Immature natural killer cell (primary cell): ENCODE data around the gene CCDC30. TPM values are rescaled to one million over a fixed set of nuclear protein-coding genes. Genes with fewer than 3 reads are reported as not detected.
"Not testable (repeated sequence)": the region's sequence is repeated elsewhere in the genome, so short reads cannot be mapped to it uniquely, and the experiment has no call there.

Experiments used
- DNase-seq, 3 donors: peaks; one replicate each; pipeline ENCODE4 v3.0.0; 2022; ENCODE audit warnings: mixed read lengths in 1 of 3
- H3K27ac Mint-ChIP-seq, 6 donors: one replicate each; pipeline ENCODE4 v1.8.0; 2020; ENCODE audit warnings: mixed read lengths in 6 of 6, mild to moderate bottlenecking in 5 of 6, inconsistent platforms in 4 of 6, moderate library complexity in 3 of 6
- H3K27me3 Mint-ChIP-seq, 3 donors: one replicate each; pipeline ENCODE4 v1.8.0; 2020 to 2021; ENCODE audit warnings: low read depth in 3 of 3, mild to moderate bottlenecking in 3 of 3, mixed read lengths in 3 of 3, moderate library complexity in 3 of 3, inconsistent platforms in 1 of 3
- H3K36me3 Mint-ChIP-seq, 3 donors: one replicate each; pipeline ENCODE4 v1.8.0; 2020; ENCODE audit warnings: mixed read lengths in 3 of 3, inconsistent platforms in 2 of 3, mild to moderate bottlenecking in 2 of 3
- H3K4me1 Mint-ChIP-seq, 2 donors: one replicate each; pipeline ENCODE4 v1.8.0; 2020; ENCODE audit warnings: inconsistent platforms in 2 of 2, mild to moderate bottlenecking in 2 of 2, mixed read lengths in 2 of 2, moderate library complexity in 1 of 2
- H3K4me3 Mint-ChIP-seq, 5 donors: one replicate each; pipeline ENCODE4 v1.8.0; 2020; ENCODE audit warnings: mild to moderate bottlenecking in 5 of 5, mixed read lengths in 5 of 5, inconsistent platforms in 3 of 5, moderate library complexity in 3 of 5
- H3K9me3 Mint-ChIP-seq, 6 donors: one replicate each; pipeline ENCODE4 v1.8.0; 2020; ENCODE audit warnings: mild to moderate bottlenecking in 6 of 6, mixed read lengths in 6 of 6, inconsistent platforms in 4 of 6, moderate library complexity in 3 of 6
- polyA plus RNA-seq, 3 donors: library from polyadenylated mRNA; unstranded; fragments of 300-500 nt; fragmentation: Illumina TruSeq; gene quantifications; one replicate each; pipeline ENCODE4 v1.2.3, GENCODE V29; 2021

Gene CCDC30
- polyA plus RNA-seq, 3 donors from 2014 or later: 2.7 TPM; not detected in 1

DNA sequence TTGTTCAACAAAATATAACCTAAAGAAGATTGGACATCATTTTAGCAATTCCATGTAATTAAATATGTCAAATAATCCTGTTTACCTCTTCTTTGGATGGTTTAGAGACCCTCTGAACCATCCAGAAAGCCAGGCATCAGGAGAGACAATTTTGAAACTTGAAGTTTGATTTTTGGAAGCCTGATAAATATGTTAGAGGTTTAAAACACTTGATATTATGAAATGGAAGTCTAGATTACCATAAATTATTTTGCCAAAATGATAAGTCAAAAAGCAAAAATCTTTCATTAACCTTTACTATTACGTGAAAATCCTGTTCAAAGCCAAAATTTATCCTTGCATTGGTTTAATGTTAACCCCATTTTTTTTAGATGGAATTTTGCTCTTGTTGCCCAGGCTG, 43.5 kb downstream of the CCDC30 start:
- H3K9me3 Mint-ChIP-seq: peaks cover 36 to 86% (median 79%) of the 10 kb centered on the region in 6 donors
- no peak for DNase-seq
- no peaks in the 10 kb centered on the region for H3K4me1 Mint-ChIP-seq
- H3K4me3 Mint-ChIP-seq: no peak overlapping the region
- H3K36me3 Mint-ChIP-seq: peaks cover 54 to 69% (median 68%) of the 10 kb centered on the region in 3 donors
- H3K27ac Mint-ChIP-seq: no peak overlapping the region
- peaks cover 0 to 2% (median 1%) of the 10 kb centered on the region in 3 donors for H3K27me3 Mint-ChIP-seq

DNA sequence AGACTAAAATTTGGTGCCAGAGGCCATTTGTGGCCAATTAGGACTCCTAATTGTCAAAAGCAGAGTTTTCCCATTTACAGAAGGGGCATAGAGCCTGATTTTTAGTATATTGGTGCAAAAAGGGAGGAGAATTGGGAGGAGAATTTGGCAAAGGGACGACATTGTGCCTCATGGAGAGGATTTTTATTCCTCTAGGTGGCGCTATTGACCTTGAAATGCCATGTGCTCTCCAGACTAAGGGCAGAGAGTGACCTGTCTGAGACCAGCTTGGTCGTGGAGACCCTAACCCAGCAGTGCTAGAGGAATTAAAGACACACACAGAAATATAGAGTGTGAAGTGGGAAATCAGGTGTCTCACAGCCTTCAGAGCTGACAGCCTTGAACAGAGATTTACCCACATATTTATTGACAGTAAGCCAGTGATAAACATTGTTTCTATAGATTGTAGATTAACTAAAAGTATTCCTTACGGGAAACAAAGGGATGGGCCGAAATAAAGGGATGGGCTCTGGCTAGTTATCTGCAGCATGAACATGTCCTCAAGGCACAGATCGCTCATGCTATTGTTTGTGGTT, 48.6 kb downstream of the CCDC30 start:
- H3K4me1 Mint-ChIP-seq, H3K27me3 Mint-ChIP-seq, DNase-seq, H3K4me3 Mint-ChIP-seq, H3K27ac Mint-ChIP-seq: not testable (repeated sequence)
- peaks cover 49 to 68% (median 67%) of the 10 kb centered on the region in 3 donors for H3K36me3 Mint-ChIP-seq
- peaks cover 42 to 88% (median 59%) of the 10 kb centered on the region in 6 donors for H3K9me3 Mint-ChIP-seq

DNA sequence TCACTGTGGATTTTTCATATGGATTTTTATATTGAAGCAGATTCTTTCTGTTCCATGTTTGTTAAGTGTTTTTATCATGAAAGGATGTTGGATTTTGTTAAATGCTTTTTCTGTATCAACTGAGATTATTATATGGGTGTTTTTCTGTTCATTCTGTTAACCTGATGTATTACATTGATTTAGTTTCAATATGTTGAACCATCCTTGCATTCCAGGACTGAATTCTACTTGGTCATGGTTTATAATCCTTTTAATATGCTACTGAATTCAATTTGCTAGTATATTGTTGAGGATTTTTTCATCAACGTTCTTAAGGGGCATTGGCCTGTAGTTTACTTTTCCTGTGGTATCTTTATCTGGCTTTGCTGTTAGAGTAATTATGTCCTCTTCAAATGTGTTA, 55.8 kb downstream of the CCDC30 start:
- H3K27ac Mint-ChIP-seq: no peak overlapping the region
- H3K4me1 Mint-ChIP-seq: no peaks in the 10 kb centered on the region
- DNase-seq: no peak
- H3K4me3 Mint-ChIP-seq: no peak overlapping the region
- peaks cover 50 to 56% (median 51%) of the 10 kb centered on the region in 3 donors for H3K36me3 Mint-ChIP-seq
- H3K27me3 Mint-ChIP-seq: peaks cover 0 to 4% (median 0%) of the 10 kb centered on the region in 3 donors
- peaks cover 33 to 80% (median 57%) of the 10 kb centered on the region in 6 donors for H3K9me3 Mint-ChIP-seq

DNA sequence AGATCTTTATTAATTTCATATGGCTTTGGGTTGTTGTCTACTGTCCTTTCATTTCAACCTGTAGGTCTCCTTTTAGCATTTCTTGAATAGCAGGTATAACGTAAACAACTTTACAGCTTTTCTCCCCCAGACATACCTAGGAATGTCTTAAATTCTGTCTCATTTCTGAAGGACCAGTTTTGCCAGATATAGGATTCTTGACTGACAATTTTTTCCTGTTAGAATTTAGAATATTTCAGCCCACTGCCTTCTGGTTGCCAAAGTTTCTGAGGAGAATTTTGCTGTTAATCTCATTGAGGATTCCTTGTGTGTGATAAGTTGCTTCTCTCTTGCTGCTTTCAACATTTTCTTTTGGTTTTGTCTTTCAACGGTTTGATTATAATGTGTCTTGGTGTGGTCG, 60.1 kb downstream of the CCDC30 start:
- no peak overlapping the region for H3K27ac Mint-ChIP-seq
- no peaks in the 10 kb centered on the region for H3K4me1 Mint-ChIP-seq
- no peak overlapping the region for H3K4me3 Mint-ChIP-seq
- DNase-seq: no peak
- peaks cover 0 to 8% (median 0%) of the 10 kb centered on the region in 3 donors for H3K27me3 Mint-ChIP-seq
- H3K36me3 Mint-ChIP-seq: peaks cover 34 to 42% (median 35%) of the 10 kb centered on the region in 3 donors
- peaks cover 19 to 49% (median 43%) of the 10 kb centered on the region in 6 donors for H3K9me3 Mint-ChIP-seq

DNA sequence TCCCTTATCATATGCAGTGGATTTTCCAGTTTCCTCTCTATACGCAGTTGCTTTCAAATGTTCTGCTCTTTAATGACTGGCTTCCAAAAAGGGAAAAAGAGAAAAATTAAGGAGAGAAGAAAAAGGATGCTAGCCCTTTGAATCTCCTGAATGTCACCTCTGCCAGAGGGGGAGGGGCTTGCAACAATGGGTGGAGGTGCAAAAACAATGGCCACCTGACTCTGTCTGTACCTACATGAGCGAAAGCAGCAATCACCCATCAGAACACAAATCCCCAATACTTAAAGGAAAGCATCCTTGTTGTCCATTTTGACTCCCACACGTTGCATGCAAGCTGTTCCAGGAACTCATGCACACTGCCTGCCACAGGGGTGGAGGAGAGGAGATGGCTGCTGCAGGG, 61.2 kb downstream of the CCDC30 start:
- Mint-ChIP-seq H3K27ac (no peak overlapping the region), H3K36me3 (peaks cover 31 to 39% (median 32%) of the 10 kb centered on the region in 3 donors), H3K4me1 (peaks cover 0 to 1% of the 10 kb centered on the region in 2 donors), H3K27me3 (peaks cover 0 to 8% (median 0%) of the 10 kb centered on the region in 3 donors), H3K4me3 (no peak overlapping the region), H3K9me3 (peaks cover 16 to 38% (median 32%) of the 10 kb centered on the region in 6 donors)
- DNase-seq: no peak

DNA sequence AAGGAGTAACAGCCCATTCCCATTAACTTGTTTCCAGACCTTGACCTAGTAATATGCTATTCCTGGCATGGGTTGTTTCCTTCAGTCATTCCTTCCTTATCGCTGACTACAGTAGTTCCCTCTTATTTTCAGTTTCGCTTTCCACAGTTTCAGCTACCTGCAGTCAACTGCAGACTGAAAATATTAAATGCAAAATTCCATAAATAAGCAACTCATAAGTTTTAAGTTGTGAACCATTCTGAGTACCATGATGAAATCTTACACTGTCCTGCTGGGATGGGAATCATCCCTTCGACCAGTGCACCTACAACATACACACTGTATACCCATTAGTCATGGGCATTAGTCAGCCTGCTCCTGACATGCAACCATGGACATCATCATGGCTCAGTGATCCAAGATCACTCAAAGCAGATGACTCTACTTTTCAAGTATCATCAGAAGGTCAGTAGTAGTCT, 66.7 kb downstream of the CCDC30 start:
- peak overlapping the region; percentile 24 to 85 (median 66) for H3K27ac Mint-ChIP-seq
- peak overlapping the region; percentile 78 to 87 (median 82) for H3K4me3 Mint-ChIP-seq
- DNase-seq: peak in 2 of 3 donors; percentile 7 to 10
- peaks cover 0 to 5% (median 0%) of the 10 kb centered on the region in 6 donors for H3K9me3 Mint-ChIP-seq
- peaks cover 4 to 22% (median 9%) of the 10 kb centered on the region in 3 donors for H3K36me3 Mint-ChIP-seq
- H3K4me1 Mint-ChIP-seq: peaks cover 8 to 9% of the 10 kb centered on the region in 2 donors
- H3K27me3 Mint-ChIP-seq: peaks cover 0 to 6% (median 0%) of the 10 kb centered on the region in 3 donors

DNA sequence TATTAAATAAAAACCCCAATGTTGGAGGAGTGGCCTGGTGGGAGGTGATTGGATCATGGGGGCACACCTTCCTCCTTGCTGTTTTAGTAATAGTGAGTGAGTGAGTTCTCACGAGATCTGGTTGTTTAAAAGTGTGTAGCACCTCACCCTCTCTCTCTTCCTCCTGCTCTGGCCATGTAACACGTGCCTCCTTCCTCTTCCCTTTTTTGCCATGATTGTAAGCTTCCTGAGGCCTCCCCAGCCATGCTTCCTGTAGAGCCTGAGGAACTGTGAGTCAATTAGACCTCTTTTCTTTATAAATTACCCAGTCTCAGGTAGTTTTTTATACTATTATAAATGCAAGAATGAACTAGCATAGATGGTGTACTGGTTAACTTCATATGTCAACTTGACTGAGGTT, 68.0 kb downstream of the CCDC30 start:
- Mint-ChIP-seq H3K4me1 (peaks cover 8 to 9% of the 10 kb centered on the region in 2 donors), H3K9me3 (no peaks in the 10 kb centered on the region), H3K27ac (no peak overlapping the region), H3K27me3 (peaks cover 0 to 3% (median 0%) of the 10 kb centered on the region in 3 donors), H3K36me3 (peaks cover 4 to 13% (median 6%) of the 10 kb centered on the region in 3 donors), H3K4me3 (no peak overlapping the region)
- no peak for DNase-seq

DNA sequence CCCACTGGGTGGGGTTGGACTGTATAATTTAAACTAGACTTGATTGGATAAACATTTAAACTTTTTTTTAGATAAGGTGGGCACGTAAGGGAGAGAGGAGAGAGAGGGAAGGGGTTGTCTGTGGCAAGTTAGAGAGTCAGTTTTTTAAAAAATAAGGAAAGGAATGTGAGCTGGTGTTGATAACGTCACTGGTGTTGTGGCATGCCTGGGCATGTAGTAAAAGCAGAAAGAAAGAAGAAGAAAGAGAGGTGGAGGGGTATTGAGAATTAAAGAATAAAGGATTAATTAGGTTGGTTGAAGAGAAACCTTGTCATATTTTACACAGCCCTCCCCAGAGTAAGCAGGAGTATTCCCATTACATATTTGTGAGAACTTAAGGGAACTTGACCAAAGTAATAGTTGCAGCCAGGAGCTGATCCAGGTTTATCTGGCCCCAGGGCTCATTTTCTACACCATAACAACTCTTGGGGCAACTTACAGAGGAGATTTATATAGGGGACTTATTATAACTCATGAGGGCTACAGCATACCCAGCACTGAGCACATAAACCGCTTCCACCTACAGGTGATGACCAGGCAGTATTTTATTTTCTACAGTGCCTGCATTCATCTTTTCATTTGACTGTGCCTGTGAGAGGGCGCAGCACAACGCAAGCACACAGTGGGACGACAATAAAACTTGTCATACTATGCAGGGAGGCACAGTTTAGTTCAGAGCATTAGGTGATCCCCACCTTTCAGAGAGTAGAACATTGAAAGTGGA, 70.2 kb downstream of the CCDC30 start:
- Mint-ChIP-seq H3K27me3 (peaks cover 0 to 3% (median 0%) of the 10 kb centered on the region in 3 donors), H3K36me3 (peaks cover 9 to 19% (median 14%) of the 10 kb centered on the region in 3 donors), H3K9me3 (no peaks in the 10 kb centered on the region), H3K4me1 (peaks cover 8 to 9% of the 10 kb centered on the region in 2 donors), H3K4me3 (no peak overlapping the region), H3K27ac (no peak overlapping the region)
- no peak for DNase-seq

DNA sequence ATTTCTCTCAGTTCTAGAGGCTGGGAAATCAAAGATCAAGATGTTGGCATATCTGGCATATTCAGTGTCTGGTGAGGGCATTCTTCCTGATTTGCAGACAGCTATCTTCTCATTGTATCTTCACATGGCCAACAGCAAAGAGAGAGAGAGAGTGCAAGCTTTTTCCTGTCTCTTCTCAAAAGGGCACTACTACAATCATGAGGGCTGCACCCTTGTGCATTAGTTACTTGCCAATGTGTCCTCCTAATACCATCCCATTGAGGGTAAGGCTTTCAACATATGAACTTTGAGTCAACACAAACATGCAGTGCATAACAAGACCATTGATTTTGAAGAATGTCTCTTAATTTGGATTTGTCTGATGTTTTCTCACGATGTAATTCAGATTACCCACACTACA, 78.0 kb downstream of the CCDC30 start:
- no peaks in the 10 kb centered on the region for H3K27me3 Mint-ChIP-seq
- H3K4me1 Mint-ChIP-seq: no peaks in the 10 kb centered on the region
- peaks cover 6 to 19% (median 10%) of the 10 kb centered on the region in 3 donors for H3K36me3 Mint-ChIP-seq
- H3K4me3 Mint-ChIP-seq: no peak overlapping the region
- H3K27ac Mint-ChIP-seq: no peak overlapping the region
- no peak for DNase-seq
- H3K9me3 Mint-ChIP-seq: no peaks in the 10 kb centered on the region

DNA sequence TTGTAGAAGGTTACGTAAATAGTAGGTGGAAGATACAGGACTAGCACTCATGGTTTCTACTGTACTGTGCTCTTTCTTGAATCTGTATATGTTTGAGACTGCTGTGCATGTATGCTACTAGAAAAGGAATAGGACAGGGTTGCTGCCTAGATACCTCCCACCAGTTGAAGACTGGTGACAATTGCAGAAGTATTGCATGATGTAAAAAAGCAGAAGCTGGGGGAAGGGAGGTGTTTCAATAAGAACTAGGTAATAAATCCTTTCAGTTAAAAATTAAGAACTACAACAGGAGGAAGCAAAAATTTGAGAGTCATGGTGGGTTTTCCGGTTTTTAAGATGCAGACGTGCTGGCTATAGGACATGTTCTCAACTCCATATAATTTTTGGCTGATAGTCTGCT, 88.1 kb downstream of the CCDC30 start:
- Mint-ChIP-seq H3K4me3 (no peak overlapping the region), H3K27me3 (peaks cover 0 to 4% (median 1%) of the 10 kb centered on the region in 3 donors), H3K9me3 (no peaks in the 10 kb centered on the region), H3K27ac (no peak overlapping the region), H3K4me1 (no peaks in the 10 kb centered on the region), H3K36me3 (peaks cover 8 to 13% (median 12%) of the 10 kb centered on the region in 3 donors)
- no peak for DNase-seq

DNA sequence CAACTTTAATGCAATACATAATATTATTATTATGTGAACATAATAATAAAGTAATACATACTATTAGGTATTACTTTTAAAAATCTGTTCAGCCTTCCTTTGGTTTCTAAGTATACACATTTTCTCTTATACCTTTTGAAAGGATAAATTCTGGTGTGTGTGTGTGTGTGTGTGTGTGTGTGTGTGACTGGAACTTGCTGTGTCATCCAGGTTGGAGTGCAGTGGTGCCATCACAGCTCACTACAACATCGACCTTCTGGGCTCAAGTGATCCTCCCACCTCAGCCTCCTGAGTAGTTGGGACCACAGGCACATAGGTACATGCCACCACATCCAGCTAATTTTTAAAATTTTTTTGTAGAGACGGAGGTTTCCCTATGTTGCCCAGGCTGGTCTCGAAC, 88.5 kb downstream of the CCDC30 start:
- Mint-ChIP-seq H3K27ac (no peak overlapping the region), H3K36me3 (peaks cover 8 to 15% (median 12%) of the 10 kb centered on the region in 3 donors), H3K27me3 (peaks cover 0 to 4% (median 1%) of the 10 kb centered on the region in 3 donors)

DNA sequence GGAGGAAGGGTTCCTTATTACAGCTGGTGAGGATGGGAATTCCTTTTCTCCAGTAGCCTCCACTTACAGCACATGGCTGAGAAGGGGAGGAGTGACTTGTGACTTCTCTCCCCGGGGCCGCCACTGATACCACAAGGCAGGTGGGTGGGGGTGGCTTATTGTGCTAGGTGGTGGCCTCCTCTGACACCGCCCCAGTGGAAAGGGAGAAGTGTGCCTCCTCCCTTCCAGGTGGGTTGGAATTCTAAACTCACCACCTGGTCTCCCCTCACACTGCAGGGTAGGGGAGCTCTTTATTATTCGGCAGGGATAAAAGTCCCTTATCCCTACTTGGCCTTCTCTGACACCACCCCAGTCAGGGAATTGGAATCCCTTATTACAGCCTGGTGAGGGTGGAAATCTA, 89.5 kb downstream of the CCDC30 start:
- H3K4me1 Mint-ChIP-seq: no peaks in the 10 kb centered on the region
- H3K27ac Mint-ChIP-seq: no peak overlapping the region
- H3K36me3 Mint-ChIP-seq: peaks cover 12 to 21% (median 13%) of the 10 kb centered on the region in 3 donors
- peaks cover 0 to 4% (median 1%) of the 10 kb centered on the region in 3 donors for H3K27me3 Mint-ChIP-seq
- DNase-seq: no peak
- H3K9me3 Mint-ChIP-seq: no peaks in the 10 kb centered on the region
- H3K4me3 Mint-ChIP-seq: no peak overlapping the region

More for the DNA sequence above, 88.5 kb downstream of the CCDC30 start:
- no peak for DNase-seq
- Mint-ChIP-seq H3K9me3 (no peaks in the 10 kb centered on the region), H3K4me1 (no peaks in the 10 kb centered on the region), H3K4me3 (no peak overlapping the region)

DNA sequence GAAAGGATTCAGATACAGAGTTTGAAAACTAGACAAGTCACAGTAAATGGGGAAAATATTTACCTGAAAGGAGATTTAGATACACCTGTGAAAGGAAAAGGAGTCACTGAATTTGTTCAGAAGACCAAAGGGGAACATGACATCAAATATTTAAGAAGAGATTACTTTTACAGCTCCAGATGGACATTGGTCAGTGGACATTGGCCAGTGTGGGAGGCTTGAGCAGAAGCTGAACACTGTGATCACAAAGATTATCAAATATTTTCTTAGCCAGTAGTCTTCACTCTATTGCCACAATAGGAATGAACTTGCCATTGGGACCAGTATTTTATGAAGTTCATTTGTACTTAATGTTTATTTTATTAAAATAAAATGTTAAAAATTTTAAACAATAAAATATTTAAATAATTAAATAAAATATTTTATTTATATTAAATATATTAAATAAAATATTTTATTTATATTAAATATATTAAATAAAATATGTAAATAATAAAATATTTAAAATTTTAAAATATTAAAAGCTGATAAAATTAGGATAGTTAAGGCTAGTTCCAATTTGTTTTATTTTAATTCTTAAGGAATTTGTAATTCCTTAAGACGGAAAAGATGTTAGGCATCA, 94.3 kb downstream of the CCDC30 start:
- Mint-ChIP-seq H3K36me3 (peaks cover 15 to 37% (median 30%) of the 10 kb centered on the region in 3 donors), H3K4me3 (no peak overlapping the region), H3K9me3 (peaks cover 0 to 7% (median 0%) of the 10 kb centered on the region in 6 donors), H3K27ac (no peak overlapping the region), H3K27me3 (peaks cover 0 to 7% (median 0%) of the 10 kb centered on the region in 3 donors), H3K4me1 (no peaks in the 10 kb centered on the region)
- no peak for DNase-seq

DNA sequence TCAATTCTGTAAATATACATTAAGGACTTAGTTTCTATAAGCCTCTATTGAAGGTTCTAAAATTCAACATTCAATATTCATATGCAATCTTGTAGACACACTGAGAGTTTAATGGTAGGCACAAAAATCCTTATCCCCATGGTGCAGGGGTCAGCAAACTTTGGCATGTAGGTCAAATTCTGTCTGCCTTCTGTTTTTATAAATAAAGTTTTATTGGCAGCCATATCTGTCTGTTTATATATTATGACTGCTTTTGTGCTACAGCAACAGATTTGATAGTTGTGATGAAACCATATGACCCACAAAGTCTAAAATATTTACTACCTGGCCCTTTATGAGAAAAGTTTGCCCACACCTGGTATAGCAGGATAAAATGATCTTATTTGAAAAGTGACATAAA, 104.0 kb downstream of the CCDC30 start:
- H3K4me3 Mint-ChIP-seq: no peak overlapping the region
- peaks cover 0 to 2% (median 0%) of the 10 kb centered on the region in 3 donors for H3K27me3 Mint-ChIP-seq
- H3K4me1 Mint-ChIP-seq: no peaks in the 10 kb centered on the region
- H3K9me3 Mint-ChIP-seq: no peaks in the 10 kb centered on the region
- no peak overlapping the region for H3K27ac Mint-ChIP-seq
- DNase-seq: no peak
- peaks cover 0 to 8% (median 6%) of the 10 kb centered on the region in 3 donors for H3K36me3 Mint-ChIP-seq
